Heart left ventricle (tissue), 13 donors: ENCODE measurements around the gene CACNB2.

ENCODE experiments used
- CTCF ChIP-seq, 12 donors: fragments of 200-600 bp; sonication (generic) in 4 of 12; IDR thresholded peaks; one replicate each; pipeline versions ENCODE4 v1.5.0 to v1.8.0; 2018 to 2022; ENCODE audit warnings: antibody characterized with exemption in 12 of 12, mild to moderate bottlenecking in 5 of 12
- POLR2A ChIP-seq, 2 donors: fragments of 450-650 bp; IDR thresholded peaks; one replicate each; pipeline ENCODE4 v1.6.1; 2017; ENCODE audit warnings: antibody characterized with exemption in 2 of 2, mild to moderate bottlenecking in 2 of 2, moderate library complexity in 2 of 2
- donor health status: ischemic (EF 13 %, LVEDD 7.1; RV severe dilation, severe dysfunction).
- donor health status: DM: no; HTN: yes; CAD: no.
- donor health status: DM: no; HTN: no; CAD: no.
- donor health status: ischemic (EF 25% LVEDD 6.9; RV normal size, moderate dysfunction).
- donor health status: ischemic (EF 25% LVEDD 5.7; RV mildly dilated, moderate dysfunction).
- donor health status: ischemic (EF 35%, LVEDD 5.7; RV mildly dilated, moderate dysfunction).
- donor health status: nonischemic (EF 11% LVEDD 7.7; RV severe dilation, severe dysfunction).
- donor health status: DM: yes; HTN: yes; CAD: no.
- donor health status: PGD.
- donor health status: ischemic (EF 29% LVEDD 5.4; RV normal size, mild dysfunction).
- donor health status: nonischemic (EF 23%, LVEDD 6.1; RV moderate dilation, normal function).

- no peak for TF ChIP-seq CTCF (IDR thresholded peaks at IDR 0.05)
- TF ChIP-seq POLR2A (IDR thresholded peaks at IDR 0.05) = no peak
Measured at GRCh38 chr10:18401416-18402195, 261.4 kb downstream of the CACNB2 start.
